Measurements from ENCODE around the gene WDR91.
A peak's percentile ranks its signal among the peaks of the same experiment; 100 is the strongest.
"Not testable (repeated sequence)": the region's sequence is repeated elsewhere in the genome, so short reads cannot be mapped to it uniquely, and the experiment has no call there.

The WDR91 gene

GRCh38 chr7:135242096-135242684 is 30.9 kb upstream of the WDR91 start:
- FAIRE-seq = no peak
- no peak for TF ChIP-seq POLR2A (IDR thresholded peaks at IDR 0.05; ENCODE audit: low read depth, low read length)
- DNase-seq (ENCODE audit: insufficient read length, low spot score) = no peak

DNA sequence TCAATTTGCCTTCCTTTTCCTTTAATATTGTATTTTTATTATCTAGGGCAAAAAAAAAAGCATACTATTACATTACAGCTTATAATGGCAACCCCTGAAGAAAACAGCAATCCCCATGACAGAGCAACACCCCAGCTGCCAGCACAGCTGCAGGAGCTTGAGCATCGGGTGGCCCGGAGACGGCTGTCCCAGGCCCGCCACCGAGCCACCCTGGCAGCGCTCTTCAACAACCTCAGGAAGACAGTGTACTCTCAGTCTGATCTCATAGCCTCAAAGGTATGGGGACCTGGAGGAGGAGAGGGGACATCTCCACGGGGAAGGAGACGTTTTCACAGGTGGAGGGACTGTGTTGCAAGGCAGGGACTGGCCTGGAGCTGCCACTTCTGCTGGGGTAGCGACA is 29.1 kb upstream of the WDR91 start:
- DNase-seq (ENCODE audit: insufficient read length, low spot score) (no peak), FAIRE-seq (no peak)
- no peak for TF ChIP-seq POLR2A (IDR thresholded peaks at IDR 0.05; ENCODE audit: low read depth, low read length)

GRCh38 chr7:135239263-135239662 is 27.9 kb upstream of the WDR91 start:
- DNase-seq (ENCODE audit: insufficient read length, low spot score) (no peak), FAIRE-seq (no peak)
- TF ChIP-seq POLR2A (IDR thresholded peaks at IDR 0.05; ENCODE audit: low read depth, low read length) = no peak

GRCh38 chr7:135238112-135238744 is 26.9 kb upstream of the WDR91 start:
- DNase-seq (ENCODE audit: insufficient read length, low spot score) = peak; percentile 63
- no peak for FAIRE-seq
- TF ChIP-seq POLR2A (IDR thresholded peaks at IDR 0.05; ENCODE audit: low read depth, low read length) = no peak

DNA sequence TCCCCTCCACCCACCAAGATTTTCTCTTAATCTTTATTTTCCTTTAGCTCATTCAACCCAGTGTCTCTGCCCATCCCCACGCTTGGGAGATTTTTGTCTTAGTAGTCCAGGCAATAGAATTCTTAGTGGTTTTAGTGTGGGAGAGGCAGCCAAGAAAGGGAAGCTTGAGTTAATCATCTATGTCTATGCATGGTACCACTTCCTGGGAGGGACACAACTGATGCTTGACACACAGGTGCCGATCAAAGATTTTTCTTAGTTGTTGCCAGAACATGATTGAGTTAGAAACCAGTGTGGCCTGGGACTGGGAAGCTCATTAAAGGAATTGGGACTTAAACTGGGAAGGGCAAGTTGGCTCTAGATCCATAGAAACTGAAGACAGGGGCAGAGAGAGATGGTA is 25.4 kb upstream of the WDR91 start:
- TF ChIP-seq POLR2A (IDR thresholded peaks at IDR 0.05; ENCODE audit: low read depth, low read length) = no peak
- FAIRE-seq = no peak
- DNase-seq (ENCODE audit: insufficient read length, low spot score) = no peak

DNA sequence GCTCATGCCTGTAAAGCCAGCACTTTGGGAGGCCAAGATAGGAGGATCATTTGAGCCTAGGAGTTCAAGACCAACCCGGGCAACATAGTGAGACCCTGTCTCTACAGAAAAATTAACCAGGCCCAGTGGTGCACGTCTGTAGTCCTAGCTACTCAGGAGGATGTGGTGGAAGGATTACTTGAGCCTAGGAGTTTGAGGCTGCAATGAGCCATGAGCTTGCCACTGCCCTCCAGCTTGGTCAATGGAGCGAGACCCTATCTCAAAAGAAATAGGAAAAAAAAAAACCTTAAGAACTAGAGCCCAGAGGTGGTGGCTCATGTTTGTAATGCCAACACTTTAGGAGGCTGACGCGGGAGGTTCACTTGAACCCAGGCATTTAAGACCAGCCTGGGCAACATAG is 24.5 kb upstream of the WDR91 start:
- DNase-seq (ENCODE audit: insufficient read length, low spot score) = no peak
- no peak for TF ChIP-seq POLR2A (IDR thresholded peaks at IDR 0.05; ENCODE audit: low read depth, low read length)
- FAIRE-seq = no peak

DNA sequence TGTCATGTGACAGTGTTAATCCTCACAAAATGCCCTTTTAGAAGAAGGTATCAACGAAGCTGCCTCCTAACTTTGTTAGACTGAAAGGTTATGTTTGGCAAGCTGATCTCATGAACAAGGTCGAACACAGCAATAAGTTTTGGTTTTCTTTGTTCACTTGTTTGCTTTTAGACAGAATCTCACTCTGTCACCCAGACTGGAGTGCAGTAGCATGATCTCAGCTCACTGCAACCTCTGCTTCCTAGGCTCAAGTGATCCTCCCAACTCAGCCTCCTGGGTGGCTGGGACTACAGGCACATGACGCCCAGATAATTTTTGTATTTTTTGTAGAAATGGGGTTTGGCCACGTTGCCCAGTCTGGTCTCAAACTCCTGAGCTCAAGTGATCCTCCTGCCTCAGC is 23.4 kb upstream of the WDR91 start:
- no peak for FAIRE-seq
- DNase-seq (ENCODE audit: insufficient read length, low spot score) = no peak
- no peak for TF ChIP-seq POLR2A (IDR thresholded peaks at IDR 0.05; ENCODE audit: low read depth, low read length)

- not testable (repeated sequence) for DNase-seq (ENCODE audit: insufficient read length, low spot score); FAIRE-seq
These were observed 22.8 kb upstream of the WDR91 start for GRCh38 chr7:135234095-135234494.

DNA sequence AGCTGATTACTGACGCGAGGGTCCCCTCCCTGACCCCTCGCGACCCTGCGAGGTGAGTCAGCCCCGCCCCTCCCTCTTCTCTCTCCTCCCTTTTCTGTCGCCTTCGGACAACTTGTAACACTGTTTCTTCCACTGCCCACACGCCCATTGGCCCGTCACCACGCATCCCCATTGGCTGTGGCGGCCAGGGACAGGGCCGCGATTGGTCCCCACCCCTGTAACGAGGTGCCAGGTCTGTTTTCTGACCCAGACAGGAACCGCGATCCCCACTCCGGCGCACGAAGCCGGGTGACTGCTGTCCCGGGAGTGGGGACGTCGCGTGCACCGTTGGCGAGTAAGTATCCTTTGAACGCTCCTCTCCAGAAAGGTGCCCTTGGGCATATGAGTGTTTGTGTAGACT is 22.2 kb upstream of the WDR91 start, which contains the start of gene STRA8:
TSS of gene STRA8 (plus strand) at position 269 of the 400 bp plus-strand sequence. CDS start 6,687 bp downstream, outside the sequence.
- no peak for DNase-seq (ENCODE audit: insufficient read length, low spot score)
- FAIRE-seq = no peak
- no peak for TF ChIP-seq POLR2A (IDR thresholded peaks at IDR 0.05; ENCODE audit: low read depth, low read length)

- FAIRE-seq (no peak), DNase-seq (ENCODE audit: insufficient read length, low spot score) (no peak)
- TF ChIP-seq POLR2A (IDR thresholded peaks at IDR 0.05; ENCODE audit: low read depth, low read length) = no peak
These were observed 21.4 kb upstream of the WDR91 start for GRCh38 chr7:135232720-135233119.

DNA sequence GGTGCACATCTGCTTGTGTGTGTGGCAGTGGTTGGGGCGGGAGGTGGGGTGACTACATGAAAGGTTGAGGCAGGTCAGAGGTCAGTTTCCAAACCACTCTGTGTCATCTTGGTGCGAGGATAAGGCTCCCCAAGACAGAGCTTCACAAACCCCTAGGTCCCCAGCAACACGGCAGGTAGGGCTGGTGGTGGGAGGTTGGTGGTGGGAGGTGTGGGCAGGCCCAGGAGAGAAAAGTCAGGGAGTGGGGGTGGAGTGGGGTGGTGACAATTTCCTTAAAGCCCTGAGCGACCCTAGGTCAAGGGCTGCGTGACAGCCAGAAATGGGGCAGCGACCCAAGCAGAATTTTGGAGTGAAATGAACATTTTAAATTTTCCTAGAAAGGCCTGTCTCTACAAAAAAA is 20.8 kb upstream of the WDR91 start:
- FAIRE-seq = no peak
- no peak for DNase-seq (ENCODE audit: insufficient read length, low spot score)
- TF ChIP-seq POLR2A (IDR thresholded peaks at IDR 0.05; ENCODE audit: low read depth, low read length) = no peak

DNA sequence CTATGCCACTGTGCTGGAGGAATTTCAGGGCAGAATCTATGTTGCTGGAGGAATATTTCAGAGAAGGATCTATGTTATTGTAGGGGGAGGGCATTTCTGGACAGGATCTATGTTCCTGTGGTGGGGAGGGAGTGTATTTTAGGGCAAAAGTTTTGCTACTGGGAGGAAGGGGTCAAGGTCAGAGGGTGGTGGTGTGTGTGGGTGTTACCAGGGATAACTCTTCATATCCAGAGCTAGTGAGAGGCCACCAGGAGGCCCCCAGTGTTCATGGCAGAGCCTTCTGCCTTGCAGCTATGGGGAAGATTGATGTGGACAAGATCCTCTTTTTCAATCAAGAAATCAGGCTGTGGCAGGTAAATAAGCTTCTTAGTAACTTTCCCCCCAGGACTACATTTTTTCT is 20.4 kb upstream of the WDR91 start:
- DNase-seq (ENCODE audit: insufficient read length, low spot score) (no peak), FAIRE-seq (no peak)
- TF ChIP-seq POLR2A (IDR thresholded peaks at IDR 0.05; ENCODE audit: low read depth, low read length) = no peak

DNA sequence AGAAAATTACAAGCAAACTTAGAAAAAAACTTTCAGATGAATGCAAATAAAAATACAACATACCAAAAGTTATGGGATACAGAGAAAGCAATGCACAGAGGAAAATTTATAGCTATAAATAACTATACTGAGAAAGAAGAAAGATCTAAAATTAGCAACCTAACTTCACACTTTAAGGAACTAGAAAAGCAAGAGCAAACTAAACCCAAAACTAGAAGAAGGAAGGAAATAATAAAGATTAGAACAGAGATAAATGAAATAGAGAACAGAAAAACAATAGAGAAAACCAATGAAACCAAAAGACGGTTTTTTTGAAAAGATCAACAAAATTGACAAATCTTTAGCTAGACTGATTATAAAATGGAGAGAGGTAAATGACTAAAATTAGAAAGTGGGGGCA is 12.7 kb upstream of the WDR91 start:
- FAIRE-seq (no peak), DNase-seq (ENCODE audit: insufficient read length, low spot score) (no peak)
- no peak for TF ChIP-seq POLR2A (IDR thresholded peaks at IDR 0.05; ENCODE audit: low read depth, low read length)

- no peak for DNase-seq (ENCODE audit: insufficient read length, low spot score)
- TF ChIP-seq POLR2A (IDR thresholded peaks at IDR 0.05; ENCODE audit: low read depth, low read length) = no peak
- FAIRE-seq = no peak
These were observed 6.6 kb upstream of the WDR91 start for GRCh38 chr7:135217645-135218509.

- no peak for TF ChIP-seq POLR2A (IDR thresholded peaks at IDR 0.05; ENCODE audit: low read depth, low read length)
- FAIRE-seq (no peak), DNase-seq (ENCODE audit: insufficient read length, low spot score) (no peak)
These were observed 4.4 kb upstream of the WDR91 start for GRCh38 chr7:135215698-135216097.
